Thoracic aorta (tissue), 2 donors: ENCODE data around the gene PDLIM5. TPM values are rescaled to one million over a fixed set of nuclear protein-coding genes. Genes with fewer than 3 reads are reported as not detected.

Experiments
- ATAC-seq: fragments of 150-250 bp; one replicate; pipeline ENCODE4 v1.8.0; 2017; ENCODE audit warnings: low read depth; ENCODE audit not compliant: insufficient number of reproducible peaks, low FRiP score
- DNase-seq: peaks from one replicate; pipeline ENCODE4 v3.0.0-alpha.2; 2020; ENCODE audit warnings: low spot score
- H3K27ac ChIP-seq, 2 donors: fragments of 200-600 bp; sonication (generic); 1 replicate in 1 of 2; 2 replicates in 1 of 2; pipeline ENCODE4 v1.5.1; 2016; ENCODE audit warnings: mild to moderate bottlenecking in 2 of 2, moderate library complexity in 2 of 2
- H3K27me3 ChIP-seq: fragments of 200-600 bp; sonication (generic); replicated peaks from 2 replicates; pipeline ENCODE4 v1.6.0; 2016; ENCODE audit warnings: mild to moderate bottlenecking; ENCODE audit not compliant: insufficient read depth
- H3K36me3 ChIP-seq: fragments of 200-600 bp; sonication (generic); one replicate; pipeline ENCODE4 v1.5.1; 2016
- H3K4me1 ChIP-seq, 2 donors: fragments of 200-600 bp; sonication (generic); 1 replicate in 1 of 2; 2 replicates in 1 of 2; pipeline versions ENCODE4 v1.5.1 to v1.6.0; 2016; ENCODE audit warnings: low read depth in 2 of 2, mild to moderate bottlenecking in 1 of 2; ENCODE audit not compliant: control insufficient read depth in 1 of 2
- H3K4me3 ChIP-seq: fragments of 200-600 bp; sonication (generic); 2 replicates; pipeline ENCODE4 v1.5.1; 2016; ENCODE audit warnings: mild to moderate bottlenecking
- H3K9me3 ChIP-seq: fragments of 200-600 bp; sonication (generic); 2 replicates; pipeline ENCODE4 v1.5.1; 2016
- total RNA-seq, 2 donors: library from RNA; depleted of rRNA; stranded (reverse); fragments of >200 nt; gene quantifications; one replicate each; pipeline versions ENCODE4 v1.1.0 to v1.2.3, GENCODE V29; 2016
- TF ChIP-seq, protein P1 (sequence below): fragments of 200-600 bp; sonication (generic); IDR thresholded peaks from one replicate; pipeline ENCODE4 v1.5.1; 2019; ENCODE audit warnings: antibody characterized with exemption

PDLIM5 gene
- total RNA-seq, 2 donors from 2014 or later: 275 to 328 TPM

DNA sequence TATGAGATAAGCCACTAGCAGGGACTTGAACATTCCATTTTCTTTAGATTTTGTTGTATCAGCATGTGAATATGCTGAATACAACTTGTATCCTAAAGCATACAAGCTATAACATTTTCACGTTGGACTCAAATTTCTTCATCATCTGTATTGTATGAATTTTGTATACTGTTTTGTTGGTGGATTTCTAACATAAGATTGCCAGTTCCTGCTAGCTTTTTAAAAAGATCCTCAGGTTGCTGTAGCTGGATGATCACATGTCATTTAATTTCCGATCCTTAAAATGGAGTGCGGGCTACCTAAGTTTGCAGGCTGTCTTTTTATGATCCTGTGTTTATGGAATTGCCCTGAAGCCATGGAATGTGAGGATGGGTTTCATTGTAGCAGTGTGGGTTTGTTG, 6.9 kb downstream of the PDLIM5 start:
- ATAC-seq (no peak), DNase-seq (no peak)
- H3K4me3 ChIP-seq: peak overlapping the region; percentile 99
- no peaks in the 10 kb centered on the region for H3K27me3 ChIP-seq
- peaks cover 5% of the 10 kb centered on the region for H3K36me3 ChIP-seq
- no peaks in the 10 kb centered on the region for H3K9me3 ChIP-seq
- H3K4me1 ChIP-seq: peaks cover 43 to 83% of the 10 kb centered on the region in 2 donors
- H3K27ac ChIP-seq: peak overlapping the region; percentile 3 to 16
- TF ChIP-seq, protein P1, sequence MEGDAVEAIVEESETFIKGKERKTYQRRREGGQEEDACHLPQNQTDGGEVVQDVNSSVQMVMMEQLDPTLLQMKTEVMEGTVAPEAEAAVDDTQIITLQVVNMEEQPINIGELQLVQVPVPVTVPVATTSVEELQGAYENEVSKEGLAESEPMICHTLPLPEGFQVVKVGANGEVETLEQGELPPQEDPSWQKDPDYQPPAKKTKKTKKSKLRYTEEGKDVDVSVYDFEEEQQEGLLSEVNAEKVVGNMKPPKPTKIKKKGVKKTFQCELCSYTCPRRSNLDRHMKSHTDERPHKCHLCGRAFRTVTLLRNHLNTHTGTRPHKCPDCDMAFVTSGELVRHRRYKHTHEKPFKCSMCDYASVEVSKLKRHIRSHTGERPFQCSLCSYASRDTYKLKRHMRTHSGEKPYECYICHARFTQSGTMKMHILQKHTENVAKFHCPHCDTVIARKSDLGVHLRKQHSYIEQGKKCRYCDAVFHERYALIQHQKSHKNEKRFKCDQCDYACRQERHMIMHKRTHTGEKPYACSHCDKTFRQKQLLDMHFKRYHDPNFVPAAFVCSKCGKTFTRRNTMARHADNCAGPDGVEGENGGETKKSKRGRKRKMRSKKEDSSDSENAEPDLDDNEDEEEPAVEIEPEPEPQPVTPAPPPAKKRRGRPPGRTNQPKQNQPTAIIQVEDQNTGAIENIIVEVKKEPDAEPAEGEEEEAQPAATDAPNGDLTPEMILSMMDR: no peak

DNA sequence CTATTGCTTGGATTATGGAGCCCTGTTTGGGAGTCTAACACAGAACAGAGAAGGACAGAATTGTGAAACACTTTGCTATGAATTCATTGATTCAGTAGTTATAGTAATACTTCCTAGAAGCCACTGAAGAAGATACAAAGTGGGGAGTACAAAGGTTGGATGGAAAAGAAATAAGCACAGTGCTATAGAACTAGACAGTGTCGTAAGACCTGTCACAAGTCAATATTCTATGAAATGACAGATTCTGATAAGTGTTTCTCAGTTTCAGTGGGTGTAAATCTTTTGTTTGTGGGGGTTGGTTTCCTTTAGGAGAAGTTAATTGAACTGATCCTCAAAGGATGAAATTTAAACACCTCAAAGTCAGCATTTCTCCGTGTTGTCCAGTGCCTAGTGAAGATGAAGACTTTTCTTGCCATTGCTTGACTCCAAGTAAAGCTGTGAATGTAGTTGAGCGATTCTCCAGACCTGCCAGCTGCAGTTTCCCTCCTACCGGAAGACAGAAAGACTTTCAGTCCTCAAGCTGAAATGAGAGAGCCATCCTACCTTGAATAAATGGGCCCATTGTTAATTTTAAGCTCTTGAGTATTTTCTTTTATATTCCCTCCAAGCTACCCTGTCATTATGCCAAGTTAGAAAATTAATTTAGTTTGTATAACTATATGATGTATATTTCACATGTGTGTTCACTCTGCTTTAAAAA, 7.9 kb downstream of the PDLIM5 start:
- DNase-seq: no peak
- ATAC-seq: no peak
- Histone ChIP-seq H3K4me3 (peak overlapping the region; percentile 16), H3K27ac (peak overlapping the region; percentile 6 to 43), H3K9me3 (no peaks in the 10 kb centered on the region), H3K4me1 (peaks cover 52 to 90% of the 10 kb centered on the region in 2 donors), H3K36me3 (peaks cover 5% of the 10 kb centered on the region), H3K27me3 (no peaks in the 10 kb centered on the region)
- TF ChIP-seq, protein P1: no peak

DNA sequence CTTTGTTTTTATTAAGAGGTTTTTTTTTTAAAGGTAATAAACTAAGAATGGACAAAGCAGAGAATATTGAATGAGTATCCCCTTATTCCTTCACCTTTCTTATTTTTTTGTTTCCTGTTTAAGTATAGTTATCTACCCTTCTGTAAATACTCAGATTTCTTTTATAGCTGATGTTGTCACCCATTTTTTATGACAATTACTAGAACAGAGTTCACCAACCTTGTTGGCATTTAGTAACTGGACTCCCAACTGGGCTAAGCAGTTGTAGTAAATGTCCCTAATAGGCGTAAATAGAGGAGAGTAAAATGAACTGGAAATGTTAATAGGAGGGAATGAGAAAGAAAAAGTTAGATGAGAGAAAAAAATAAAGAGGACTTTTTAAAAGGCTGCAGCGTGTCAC, 9.8 kb downstream of the PDLIM5 start:
- no peak for ATAC-seq
- peaks cover 52 to 92% of the 10 kb centered on the region in 2 donors for H3K4me1 ChIP-seq

DNA sequence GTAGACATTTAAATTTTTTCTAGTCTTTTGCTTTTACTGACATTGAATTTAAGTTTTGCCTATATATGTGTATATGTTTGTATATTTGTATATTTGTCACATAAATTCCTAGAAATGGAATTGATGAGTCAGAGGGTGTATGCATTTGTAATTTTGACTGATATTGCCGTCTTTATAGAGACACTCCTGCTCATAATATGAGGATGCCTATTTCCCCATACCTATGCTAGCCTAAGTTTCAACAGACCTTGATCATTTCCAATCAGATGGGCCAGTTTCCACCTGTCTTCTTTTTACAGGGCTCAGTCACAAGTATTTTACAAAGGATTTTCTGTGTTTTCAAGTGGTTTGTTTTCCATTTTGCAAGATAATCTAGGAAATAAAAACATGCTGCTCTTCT, 10.8 kb downstream of the PDLIM5 start:
- Histone ChIP-seq H3K4me3 (no peak overlapping the region), H3K4me1 (peaks cover 53 to 95% of the 10 kb centered on the region in 2 donors), H3K9me3 (no peaks in the 10 kb centered on the region), H3K36me3 (no peaks in the 10 kb centered on the region), H3K27ac (no peak overlapping the region), H3K27me3 (no peaks in the 10 kb centered on the region)
- DNase-seq: no peak
- no peak for ATAC-seq
- TF ChIP-seq, protein P1: no peak

More for the DNA sequence above, 9.8 kb downstream of the PDLIM5 start:
- Histone ChIP-seq H3K36me3 (no peaks in the 10 kb centered on the region), H3K4me3 (peak overlapping the region; percentile 13), H3K27me3 (no peaks in the 10 kb centered on the region), H3K27ac (peak overlapping the region; percentile 3 to 32), H3K9me3 (no peaks in the 10 kb centered on the region)
- TF ChIP-seq, protein P1: no peak
- DNase-seq: no peak

DNA sequence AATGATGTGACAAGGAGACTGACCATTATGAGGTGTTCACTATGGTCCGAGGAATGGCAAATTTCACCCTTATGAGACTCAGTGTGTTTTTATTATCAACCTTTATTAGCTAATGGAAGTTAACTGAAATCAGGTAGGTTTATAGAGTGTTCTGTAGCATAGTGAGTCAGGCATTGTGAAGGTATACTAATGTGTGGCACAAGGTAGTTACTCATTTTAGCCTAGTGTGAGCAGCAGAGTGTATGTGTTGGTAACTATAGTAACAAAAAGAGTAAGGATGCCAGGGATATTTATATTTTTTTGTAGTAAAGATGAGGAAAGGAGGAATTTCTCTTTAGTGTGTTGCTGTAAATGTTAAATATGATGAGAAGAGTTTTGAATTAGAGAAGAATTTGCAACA, 12.0 kb downstream of the PDLIM5 start:
- Histone ChIP-seq H3K27me3 (no peaks in the 10 kb centered on the region), H3K27ac (peak overlapping the region in 1 of 2 donors; percentile 19), H3K4me3 (no peak overlapping the region), H3K9me3 (no peaks in the 10 kb centered on the region), H3K4me1 (peaks cover 51 to 98% of the 10 kb centered on the region in 2 donors), H3K36me3 (no peaks in the 10 kb centered on the region)
- TF ChIP-seq, protein P1: no peak
- no peak for DNase-seq
- no peak for ATAC-seq
